ENCODE measurements around the gene NOA1.
A peak's percentile ranks its signal among the peaks of the same experiment; 100 is the strongest.

NOA1 gene

GRCh38 chr4:56979421-56980072, 2.1 kb upstream of the NOA1 start:
- Histone ChIP-seq H3K9ac (ENCODE audit: low read depth, low read length) (peak overlapping the region; percentile 84), H3K9me3 (ENCODE audit: control insufficient read depth, insufficient read depth, low read length) (no peaks in the 10 kb centered on the region), H3K27me3 (ENCODE audit: control insufficient read depth, insufficient read depth, low read length) (no peaks in the 10 kb centered on the region), H3K36me3 (ENCODE audit: control insufficient read depth, insufficient read depth, low read length) (no peaks in the 10 kb centered on the region), H3K4me3 (ENCODE audit: low read depth, low read length) (peak overlapping the region; percentile 81), H3K4me1 (ENCODE audit: control insufficient read depth, insufficient read depth, low read length) (no peaks in the 10 kb centered on the region)

DNA sequence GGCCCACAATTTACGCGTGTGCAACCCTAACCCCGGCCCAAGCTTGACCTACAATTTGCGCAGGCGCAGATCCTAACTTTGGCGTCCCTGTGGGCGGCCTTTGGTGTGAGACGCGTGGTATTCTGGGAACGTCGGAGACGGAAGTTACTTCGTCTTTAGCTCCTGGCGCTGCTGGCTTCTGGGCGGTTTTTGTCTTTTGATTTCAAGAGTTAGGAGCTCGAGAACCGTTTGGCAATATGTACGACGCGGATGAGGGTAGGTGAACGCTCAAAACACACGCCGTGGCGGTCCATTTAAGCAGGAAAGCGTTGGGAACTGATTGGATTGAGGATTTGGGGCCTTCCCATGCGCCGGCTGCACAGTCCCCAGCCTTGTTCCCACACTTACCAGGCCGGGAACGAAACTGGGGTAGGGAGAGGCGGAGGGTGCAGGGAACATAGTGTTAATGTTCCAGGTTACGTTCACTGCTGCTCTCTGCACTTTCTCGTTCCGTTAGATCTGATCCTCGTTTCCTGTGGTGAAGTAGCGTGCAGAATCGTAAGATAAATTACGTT, 1.4 kb upstream of the NOA1 start, which contains the start of gene POLR2B:
TSS of gene POLR2B (plus strand) at position 147 of the 554 bp plus-strand sequence. CDS start at position 237, 90 bp downstream.
- Histone ChIP-seq H3K4me1 (ENCODE audit: control insufficient read depth, insufficient read depth, low read length) (no peaks in the 10 kb centered on the region), H3K9ac (ENCODE audit: low read depth, low read length) (peak within 1 kb of the TSS; percentile 84), H3K36me3 (ENCODE audit: control insufficient read depth, insufficient read depth, low read length) (no peaks in the 10 kb centered on the region), H3K27me3 (ENCODE audit: control insufficient read depth, insufficient read depth, low read length) (no peaks in the 10 kb centered on the region), H3K9me3 (ENCODE audit: control insufficient read depth, insufficient read depth, low read length) (no peaks in the 10 kb centered on the region), H3K4me3 (ENCODE audit: low read depth, low read length) (peak within 1 kb of the TSS; percentile 81)

DNA sequence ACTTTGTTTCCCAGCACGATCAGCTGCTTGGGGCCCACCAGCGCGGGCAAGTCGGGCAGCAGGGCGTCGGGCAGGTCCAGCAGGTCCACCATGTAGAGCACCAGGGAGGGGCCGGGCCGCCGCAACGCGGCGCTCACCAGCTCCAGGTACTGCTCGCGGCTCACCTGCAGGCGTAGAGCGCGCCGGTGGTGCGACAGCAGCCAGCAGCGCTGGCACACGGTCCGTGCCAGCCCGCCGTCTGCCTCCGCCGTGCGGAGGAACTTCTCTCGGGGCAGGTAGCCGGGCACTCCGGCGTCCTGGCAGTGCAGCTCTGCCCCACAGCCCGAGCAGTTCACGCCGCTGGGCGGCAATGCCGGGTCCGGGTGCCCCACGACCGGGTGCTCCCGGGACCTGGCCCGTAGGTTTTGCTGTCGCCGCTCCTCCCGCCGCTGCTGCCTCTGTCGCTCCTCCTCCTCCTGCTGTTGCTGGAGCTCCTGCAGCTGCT, 527 bp downstream of the NOA1 start:
- Histone ChIP-seq H3K27me3 (ENCODE audit: control insufficient read depth, insufficient read depth, low read length) (no peaks in the 10 kb centered on the region), H3K4me3 (ENCODE audit: low read depth, low read length) (peak overlapping the region; percentile 81), H3K9me3 (ENCODE audit: control insufficient read depth, insufficient read depth, low read length) (no peaks in the 10 kb centered on the region), H3K9ac (ENCODE audit: low read depth, low read length) (peak overlapping the region; percentile 85), H3K36me3 (ENCODE audit: control insufficient read depth, insufficient read depth, low read length) (peaks cover 7% of the 10 kb centered on the region), H3K4me1 (ENCODE audit: control insufficient read depth, insufficient read depth, low read length) (no peaks in the 10 kb centered on the region)

- no peaks in the 10 kb centered on the region for H3K4me1 ChIP-seq (ENCODE audit: control insufficient read depth, insufficient read depth, low read length)
Observed at GRCh38 chr4:56976283-56976836, 1.0 kb downstream of the NOA1 start.

GRCh38 chr4:56973336-56973735, 4.1 kb downstream of the NOA1 start:
- Histone ChIP-seq H3K9me3 (ENCODE audit: control insufficient read depth, insufficient read depth, low read length) (no peaks in the 10 kb centered on the region), H3K27me3 (ENCODE audit: control insufficient read depth, insufficient read depth, low read length) (no peaks in the 10 kb centered on the region), H3K4me3 (ENCODE audit: low read depth, low read length) (no peak overlapping the region), H3K36me3 (ENCODE audit: control insufficient read depth, insufficient read depth, low read length) (peaks cover 10% of the 10 kb centered on the region), H3K9ac (ENCODE audit: low read depth, low read length) (no peak overlapping the region), H3K4me1 (ENCODE audit: control insufficient read depth, insufficient read depth, low read length) (no peaks in the 10 kb centered on the region)

More at GRCh38 chr4:56976283-56976836, 1.0 kb downstream of the NOA1 start:
- no peaks in the 10 kb centered on the region for H3K27me3 ChIP-seq (ENCODE audit: control insufficient read depth, insufficient read depth, low read length)
- H3K36me3 ChIP-seq (ENCODE audit: control insufficient read depth, insufficient read depth, low read length) = peaks cover 7% of the 10 kb centered on the region
- peak overlapping the region; percentile 85 for H3K9ac ChIP-seq (ENCODE audit: low read depth, low read length)
- peak overlapping the region; percentile 81 for H3K4me3 ChIP-seq (ENCODE audit: low read depth, low read length)
- H3K9me3 ChIP-seq (ENCODE audit: control insufficient read depth, insufficient read depth, low read length) = no peaks in the 10 kb centered on the region

GRCh38 chr4:56972809-56973208, 4.6 kb downstream of the NOA1 start:
- Histone ChIP-seq H3K9me3 (ENCODE audit: control insufficient read depth, insufficient read depth, low read length) (no peaks in the 10 kb centered on the region), H3K27me3 (ENCODE audit: control insufficient read depth, insufficient read depth, low read length) (no peaks in the 10 kb centered on the region), H3K9ac (ENCODE audit: low read depth, low read length) (no peak overlapping the region), H3K4me3 (ENCODE audit: low read depth, low read length) (no peak overlapping the region), H3K4me1 (ENCODE audit: control insufficient read depth, insufficient read depth, low read length) (no peaks in the 10 kb centered on the region), H3K36me3 (ENCODE audit: control insufficient read depth, insufficient read depth, low read length) (peaks cover 11% of the 10 kb centered on the region)

DNA sequence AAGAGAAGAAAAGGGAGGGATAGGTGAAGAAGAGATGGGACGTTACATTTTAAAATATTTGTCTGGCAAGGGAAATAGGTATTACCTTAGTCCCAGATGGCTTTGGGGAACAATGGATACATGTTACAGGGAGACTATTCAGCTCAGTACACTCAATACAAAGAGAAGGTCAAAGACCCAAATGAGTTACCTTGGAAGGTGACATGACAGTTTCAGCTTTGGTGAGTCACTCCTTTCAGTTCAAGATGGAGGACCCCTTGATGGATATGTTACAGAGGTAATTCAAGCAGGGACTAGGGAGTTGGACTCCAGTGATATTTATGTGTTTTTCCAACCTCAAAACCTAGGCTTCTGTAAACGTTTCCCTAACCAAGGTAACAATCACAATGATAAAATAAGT, 5.0 kb downstream of the NOA1 start:
- Histone ChIP-seq H3K4me1 (ENCODE audit: control insufficient read depth, insufficient read depth, low read length) (no peaks in the 10 kb centered on the region), H3K27me3 (ENCODE audit: control insufficient read depth, insufficient read depth, low read length) (no peaks in the 10 kb centered on the region), H3K36me3 (ENCODE audit: control insufficient read depth, insufficient read depth, low read length) (peaks cover 14% of the 10 kb centered on the region), H3K4me3 (ENCODE audit: low read depth, low read length) (no peak overlapping the region), H3K9ac (ENCODE audit: low read depth, low read length) (no peak overlapping the region), H3K9me3 (ENCODE audit: control insufficient read depth, insufficient read depth, low read length) (no peaks in the 10 kb centered on the region)

GRCh38 chr4:56971383-56971782, 6.0 kb downstream of the NOA1 start:
- Histone ChIP-seq H3K4me3 (ENCODE audit: low read depth, low read length) (no peak overlapping the region), H3K9ac (ENCODE audit: low read depth, low read length) (no peak overlapping the region), H3K4me1 (ENCODE audit: control insufficient read depth, insufficient read depth, low read length) (no peaks in the 10 kb centered on the region), H3K27me3 (ENCODE audit: control insufficient read depth, insufficient read depth, low read length) (no peaks in the 10 kb centered on the region), H3K36me3 (ENCODE audit: control insufficient read depth, insufficient read depth, low read length) (peaks cover 14% of the 10 kb centered on the region), H3K9me3 (ENCODE audit: control insufficient read depth, insufficient read depth, low read length) (no peaks in the 10 kb centered on the region)

DNA sequence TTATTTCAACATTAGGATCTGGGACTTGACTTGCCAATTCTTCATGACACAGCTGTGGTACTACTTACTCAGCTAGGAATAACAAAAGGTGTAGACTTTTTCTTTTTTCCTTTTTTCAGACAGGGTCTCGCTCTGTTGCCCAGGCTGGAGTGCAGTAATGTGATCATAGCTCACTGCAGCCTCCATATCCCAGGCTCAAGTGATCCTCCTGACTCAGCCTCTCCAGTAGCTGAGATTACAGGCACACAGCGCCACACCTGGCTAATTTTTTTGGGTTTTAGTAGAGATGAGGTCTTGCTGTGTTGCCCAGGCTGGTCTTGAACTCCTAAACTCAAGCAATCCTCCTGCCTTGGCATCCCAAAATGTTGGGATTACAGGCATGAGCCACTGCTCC, 16.3 kb downstream of the NOA1 start:
- H3K4me1 ChIP-seq (ENCODE audit: control insufficient read depth, insufficient read depth, low read length) = no peaks in the 10 kb centered on the region
- no peak overlapping the region for H3K4me3 ChIP-seq (ENCODE audit: low read depth, low read length)
- H3K9ac ChIP-seq (ENCODE audit: low read depth, low read length) = no peak overlapping the region
- H3K9me3 ChIP-seq (ENCODE audit: control insufficient read depth, insufficient read depth, low read length) = no peaks in the 10 kb centered on the region
- peaks cover 12% of the 10 kb centered on the region for H3K36me3 ChIP-seq (ENCODE audit: control insufficient read depth, insufficient read depth, low read length)
- no peaks in the 10 kb centered on the region for H3K27me3 ChIP-seq (ENCODE audit: control insufficient read depth, insufficient read depth, low read length)

- Histone ChIP-seq H3K36me3 (ENCODE audit: control insufficient read depth, insufficient read depth, low read length) (peaks cover 12% of the 10 kb centered on the region), H3K4me1 (ENCODE audit: control insufficient read depth, insufficient read depth, low read length) (no peaks in the 10 kb centered on the region), H3K9ac (ENCODE audit: low read depth, low read length) (no peak overlapping the region), H3K9me3 (ENCODE audit: control insufficient read depth, insufficient read depth, low read length) (no peaks in the 10 kb centered on the region), H3K4me3 (ENCODE audit: low read depth, low read length) (no peak overlapping the region), H3K27me3 (ENCODE audit: control insufficient read depth, insufficient read depth, low read length) (no peaks in the 10 kb centered on the region)
Observed at GRCh38 chr4:56959100-56959499, 18.3 kb downstream of the NOA1 start.

- Histone ChIP-seq H3K9me3 (ENCODE audit: control insufficient read depth, insufficient read depth, low read length) (no peaks in the 10 kb centered on the region), H3K36me3 (ENCODE audit: control insufficient read depth, insufficient read depth, low read length) (peaks cover 5% of the 10 kb centered on the region), H3K27me3 (ENCODE audit: control insufficient read depth, insufficient read depth, low read length) (no peaks in the 10 kb centered on the region), H3K9ac (ENCODE audit: low read depth, low read length) (no peak overlapping the region), H3K4me3 (ENCODE audit: low read depth, low read length) (no peak overlapping the region), H3K4me1 (ENCODE audit: control insufficient read depth, insufficient read depth, low read length) (no peaks in the 10 kb centered on the region)
Observed at GRCh38 chr4:56958111-56958517, 19.3 kb downstream of the NOA1 start.
